ENCODE results near the gene LYPD3.

DNA sequence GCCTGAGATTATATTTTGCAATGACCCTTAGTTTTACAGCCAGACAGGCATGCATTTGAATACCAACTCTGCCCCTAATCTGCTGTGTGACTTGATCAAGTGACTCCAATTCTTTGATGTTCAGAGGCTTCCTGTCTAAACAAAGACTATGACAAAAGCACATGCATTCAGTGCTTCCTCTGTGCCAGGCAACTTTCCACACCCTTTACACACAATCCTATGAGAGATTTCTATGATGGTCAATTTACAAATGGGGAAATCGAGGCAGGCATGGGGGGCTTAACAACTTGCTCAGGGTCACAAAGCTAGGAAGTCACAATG lies 3.7 kb upstream of the LYPD3 start:
- TF ChIP-seq, protein P1, sequence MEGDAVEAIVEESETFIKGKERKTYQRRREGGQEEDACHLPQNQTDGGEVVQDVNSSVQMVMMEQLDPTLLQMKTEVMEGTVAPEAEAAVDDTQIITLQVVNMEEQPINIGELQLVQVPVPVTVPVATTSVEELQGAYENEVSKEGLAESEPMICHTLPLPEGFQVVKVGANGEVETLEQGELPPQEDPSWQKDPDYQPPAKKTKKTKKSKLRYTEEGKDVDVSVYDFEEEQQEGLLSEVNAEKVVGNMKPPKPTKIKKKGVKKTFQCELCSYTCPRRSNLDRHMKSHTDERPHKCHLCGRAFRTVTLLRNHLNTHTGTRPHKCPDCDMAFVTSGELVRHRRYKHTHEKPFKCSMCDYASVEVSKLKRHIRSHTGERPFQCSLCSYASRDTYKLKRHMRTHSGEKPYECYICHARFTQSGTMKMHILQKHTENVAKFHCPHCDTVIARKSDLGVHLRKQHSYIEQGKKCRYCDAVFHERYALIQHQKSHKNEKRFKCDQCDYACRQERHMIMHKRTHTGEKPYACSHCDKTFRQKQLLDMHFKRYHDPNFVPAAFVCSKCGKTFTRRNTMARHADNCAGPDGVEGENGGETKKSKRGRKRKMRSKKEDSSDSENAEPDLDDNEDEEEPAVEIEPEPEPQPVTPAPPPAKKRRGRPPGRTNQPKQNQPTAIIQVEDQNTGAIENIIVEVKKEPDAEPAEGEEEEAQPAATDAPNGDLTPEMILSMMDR (IDR thresholded peaks at IDR 0.05), result no peak
- TF ChIP-seq POLR2A (IDR thresholded peaks at IDR 0.05), result no peak

Measured in Peyer's patch (tissue), 4 donors.